OCI-LY7 (cell line): ENCODE measurements around the gene UBXN7. TPM values are rescaled to one million over a fixed set of nuclear protein-coding genes. Genes with fewer than 3 reads are reported as not detected.
"Not testable (repeated sequence)": the region's sequence is repeated elsewhere in the genome, so short reads cannot be mapped to it uniquely, and the experiment has no call there.

Experiments
- BruUV-seq: library from RNA; stranded (reverse); fragments of 400-500 nt; replicated peaks from 2 replicates; lab custom pipeline; 2021; lab: Mats Ljungman, UMichigan
- CTCF ChIA-PET: fragments of 300-600 bp; sonication (Branson Sonifier 250); formaldehyde crosslinking; loops from one replicate; lab custom pipeline; 2022; ENCODE audit warnings: antibody characterized with exemption; ENCODE audit not compliant: unreplicated experiment; lab: Charles Lee
- POLR2A ChIA-PET: fragments of 300-600 bp; sonication (Branson Sonifier 250); formaldehyde crosslinking; loops from one replicate; lab custom pipeline; 2022; ENCODE audit warnings: antibody characterized with exemption; lab: Charles Lee
- DNase-seq: peaks from one replicate; pipeline ENCODE4 v3.0.0-alpha.2; 2015; ENCODE audit warnings: low spot score
- H2AFZ ChIP-seq: fragments of 200-600 bp; sonication (generic), shearing (Covaris generic); 2 replicates; pipeline ENCODE4 v1.6.1; 2014; ENCODE audit warnings: mild to moderate bottlenecking, antibody characterized with exemption, low read length, moderate library complexity
- H3K27ac ChIP-seq: fragments of 200-600 bp; sonication (generic); 2 replicates; pipeline ENCODE4 v1.5.1; 2014; ENCODE audit warnings: mixed run types, low read depth, mild to moderate bottlenecking, moderate library complexity, low read length, inconsistent platforms; ENCODE audit not compliant: poor library complexity, severe bottlenecking
- H3K36me3 ChIP-seq: fragments of 200-600 bp; sonication (generic); 2 replicates; pipeline ENCODE4 v1.6.1; 2014; ENCODE audit warnings: mild to moderate bottlenecking, antibody characterized with exemption, low read length, moderate library complexity, mixed read lengths; ENCODE audit not compliant: insufficient read depth
- H3K4me1 ChIP-seq: fragments of 200-600 bp; sonication (generic); 2 replicates; pipeline ENCODE4 v1.5.1; 2014; ENCODE audit warnings: mild to moderate bottlenecking, low read length; ENCODE audit not compliant: insufficient read depth, poor library complexity, severe bottlenecking
- H3K4me2 ChIP-seq: fragments of 200-600 bp; sonication (generic); 2 replicates; pipeline ENCODE4 v1.6.1; 2014; ENCODE audit warnings: mild to moderate bottlenecking, low read length
- H3K4me3 ChIP-seq: fragments of 200-600 bp; sonication (generic); 2 replicates; pipeline ENCODE4 v1.5.1; 2014; ENCODE audit warnings: mild to moderate bottlenecking, low read depth, low read length; ENCODE audit not compliant: poor library complexity, severe bottlenecking
- H3K79me2 ChIP-seq: fragments of 200-600 bp; sonication (generic); 2 replicates; pipeline ENCODE4 v1.6.1; 2016; ENCODE audit warnings: low read depth, mild to moderate bottlenecking, low read length, moderate library complexity, mixed read lengths; ENCODE audit not compliant: insufficient read depth
- H3K9me2 ChIP-seq: fragments of 200-600 bp; sonication (generic); 2 replicates; pipeline ENCODE4 v1.6.1; 2016; ENCODE audit warnings: mild to moderate bottlenecking, low read length, mixed read lengths; ENCODE audit not compliant: insufficient read depth
- H3K9me3 ChIP-seq: fragments of 200-600 bp; sonication (generic); 2 replicates; pipeline ENCODE4 v1.6.1; 2014; ENCODE audit warnings: mild to moderate bottlenecking, mixed run types, low read length, mixed read lengths
- H4K20me1 ChIP-seq: fragments of 200-600 bp; sonication (generic); 2 replicates; pipeline ENCODE4 v1.6.1; 2014; ENCODE audit warnings: mild to moderate bottlenecking, antibody characterized with exemption, low read length, moderate library complexity, mixed read lengths; ENCODE audit not compliant: insufficient read depth
- EZH2phosphoT487 ChIP-seq: fragments of 200-600 bp; sonication (generic); IDR thresholded peaks from 2 replicates; pipeline ENCODE4 v1.6.1; 2018; ENCODE audit warnings: low read depth, borderline replicate concordance, mild to moderate bottlenecking, mixed run types, antibody characterized with exemption, low read length, moderate library complexity, mixed read lengths
- intact Hi-C: fragments of 100-400 bp; cut with micrococcal nuclease; formaldehyde crosslinking; loops from one replicate; pipeline ENCODE4 v1.10.0; 2022; ENCODE audit not compliant: unreplicated experiment
- total RNA-seq, 2 experiments: library from RNA; depleted of rRNA in 1 of 2; stranded (reverse); fragments of >200 nt in 1 of 2; shearing (Covaris generic) in 1 of 2; gene quantifications; 2 replicates each; pipeline ENCODE4 v1.2.3, GENCODE V29; 2014 to 2022
- TF ChIP-seq, protein P1 (sequence below): fragments of 200-600 bp; sonication (generic); conservative IDR thresholded peaks from 2 replicates; pipeline ENCODE4 v1.5.1; 2014; ENCODE audit warnings: mild to moderate bottlenecking, antibody characterized with exemption, low read length, moderate library complexity, mixed read lengths

UBXN7 gene
- total RNA-seq, 2 experiments from 2014 or later: 12.7 to 73.4 TPM

GRCh38 chr3:196463804-196464203 is 31.6 kb upstream of the UBXN7 start:
- Histone ChIP-seq H3K4me1 (no peaks in the 10 kb centered on the region), H3K9me3 (no peaks in the 10 kb centered on the region), H3K27ac (no peak overlapping the region), H3K9me2 (no peaks in the 10 kb centered on the region), H3K4me2 (no peak overlapping the region), H2AFZ (no peak overlapping the region), H3K4me3 (no peak overlapping the region), H3K79me2 (no peaks in the 10 kb centered on the region), H3K36me3 (peaks cover 11% of the 10 kb centered on the region), H4K20me1 (no peaks in the 10 kb centered on the region)
- BruUV-seq: no TSS peak
- DNase-seq: no peak
- POLR2A ChIA-PET: no interaction called here
- TF ChIP-seq, protein P1, sequence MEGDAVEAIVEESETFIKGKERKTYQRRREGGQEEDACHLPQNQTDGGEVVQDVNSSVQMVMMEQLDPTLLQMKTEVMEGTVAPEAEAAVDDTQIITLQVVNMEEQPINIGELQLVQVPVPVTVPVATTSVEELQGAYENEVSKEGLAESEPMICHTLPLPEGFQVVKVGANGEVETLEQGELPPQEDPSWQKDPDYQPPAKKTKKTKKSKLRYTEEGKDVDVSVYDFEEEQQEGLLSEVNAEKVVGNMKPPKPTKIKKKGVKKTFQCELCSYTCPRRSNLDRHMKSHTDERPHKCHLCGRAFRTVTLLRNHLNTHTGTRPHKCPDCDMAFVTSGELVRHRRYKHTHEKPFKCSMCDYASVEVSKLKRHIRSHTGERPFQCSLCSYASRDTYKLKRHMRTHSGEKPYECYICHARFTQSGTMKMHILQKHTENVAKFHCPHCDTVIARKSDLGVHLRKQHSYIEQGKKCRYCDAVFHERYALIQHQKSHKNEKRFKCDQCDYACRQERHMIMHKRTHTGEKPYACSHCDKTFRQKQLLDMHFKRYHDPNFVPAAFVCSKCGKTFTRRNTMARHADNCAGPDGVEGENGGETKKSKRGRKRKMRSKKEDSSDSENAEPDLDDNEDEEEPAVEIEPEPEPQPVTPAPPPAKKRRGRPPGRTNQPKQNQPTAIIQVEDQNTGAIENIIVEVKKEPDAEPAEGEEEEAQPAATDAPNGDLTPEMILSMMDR: no peak
- TF ChIP-seq EZH2phosphoT487: no peak
- intact Hi-C loops: no loop called here
- CTCF ChIA-PET: no interaction called here

DNA sequence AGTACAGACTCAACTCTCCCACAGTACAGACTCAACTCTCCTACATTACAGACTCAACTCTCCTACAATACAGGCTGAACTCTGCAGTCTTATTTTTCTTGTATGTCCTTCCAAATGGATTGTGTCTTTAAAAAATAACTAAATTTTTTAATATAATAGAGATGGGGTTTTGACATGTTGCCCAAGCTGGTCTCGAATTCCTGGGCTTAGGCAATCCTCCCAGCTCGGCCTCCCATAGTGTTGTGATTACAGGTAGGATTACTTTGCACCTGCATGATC is 31.2 kb upstream of the UBXN7 start:
- no TSS peak for BruUV-seq
- DNase-seq: no peak
- Histone ChIP-seq H3K9me2 (no peaks in the 10 kb centered on the region), H3K4me1 (no peaks in the 10 kb centered on the region), H3K79me2 (no peaks in the 10 kb centered on the region), H3K4me2 (no peak overlapping the region), H3K27ac (no peak overlapping the region), H3K9me3 (no peaks in the 10 kb centered on the region), H3K36me3 (peaks cover 9% of the 10 kb centered on the region; the same call in 1 of the 2 replicates), H3K4me3 (no peak overlapping the region), H2AFZ (no peak overlapping the region), H4K20me1 (no peaks in the 10 kb centered on the region)
- TF ChIP-seq EZH2phosphoT487: no peak
- TF ChIP-seq, protein P1: no peak
- CTCF ChIA-PET: no interaction called here
- intact Hi-C loops: no loop called here
- POLR2A ChIA-PET: no interaction called here

GRCh38 chr3:196462680-196463477 is 30.7 kb upstream of the UBXN7 start:
- H3K9me3 ChIP-seq, H3K9me2 ChIP-seq, DNase-seq, H3K4me2 ChIP-seq, intact Hi-C loops, H3K79me2 ChIP-seq, H4K20me1 ChIP-seq, H3K4me1 ChIP-seq, CTCF ChIA-PET, H3K36me3 ChIP-seq, H3K27ac ChIP-seq, H2AFZ ChIP-seq, POLR2A ChIA-PET, BruUV-seq, H3K4me3 ChIP-seq: not testable (repeated sequence)
